ENCODE data around the gene MMP3. TPM values are rescaled to one million over a fixed set of nuclear protein-coding genes. Genes with fewer than 3 reads are reported as not detected.
"Not testable (repeated sequence)": the region's sequence is repeated elsewhere in the genome, so short reads cannot be mapped to it uniquely, and the experiment has no call there.

MMP3 gene
- not detected for total RNA-seq

GRCh38 chr11:102843489-102843888 lies at the start of gene MMP3:
Gene MMP3, minus strand, starts transcription at chr11:102843609. Its CDS starts 63 bp downstream, at chr11:102843546.
- DNase-seq = no peak

DNA sequence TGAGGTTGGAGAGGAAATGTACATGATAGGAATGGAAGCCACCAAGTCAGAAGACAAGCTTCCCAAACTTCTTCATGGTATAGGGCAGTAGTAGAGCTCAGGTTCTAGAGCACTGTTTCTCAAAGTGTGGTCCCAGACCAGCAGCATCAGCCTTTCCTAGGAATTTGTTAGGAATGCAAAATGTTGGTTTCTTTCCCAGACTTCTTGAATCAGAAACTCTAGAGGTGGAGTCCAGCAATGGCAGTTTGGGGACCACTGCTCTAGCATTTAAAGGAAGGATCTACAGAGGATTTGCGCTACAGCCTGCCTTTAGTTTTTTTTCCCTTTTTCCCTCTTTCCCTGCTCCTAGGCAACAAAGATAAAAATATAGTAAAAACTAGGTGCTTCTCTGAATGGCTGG lies 48.3 kb upstream of the MMP3 start:
- no peak for DNase-seq

DNA sequence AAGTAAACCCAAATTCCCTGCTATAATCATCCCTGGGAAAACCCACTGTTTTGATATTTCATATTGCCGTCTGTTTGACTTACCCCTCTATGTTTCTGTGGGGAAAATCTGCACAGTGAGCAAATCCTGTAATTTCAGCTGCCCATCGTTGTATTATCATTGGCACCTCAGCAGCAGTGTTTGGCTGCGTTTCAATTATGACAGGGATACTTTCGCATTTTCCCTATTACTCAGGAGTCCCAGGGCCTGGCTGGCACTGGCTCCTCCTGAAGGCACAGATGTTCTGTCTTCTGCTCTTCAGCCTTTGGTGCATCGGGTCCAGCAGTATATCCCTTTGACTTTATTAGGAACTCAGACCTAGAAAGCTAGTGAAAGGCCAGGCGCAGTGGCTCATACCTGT lies 43.6 kb upstream of the MMP3 start:
- no peak for DNase-seq

GRCh38 chr11:102883141-102883540 lies 39.7 kb upstream of the MMP3 start:
- DNase-seq = no peak

DNA sequence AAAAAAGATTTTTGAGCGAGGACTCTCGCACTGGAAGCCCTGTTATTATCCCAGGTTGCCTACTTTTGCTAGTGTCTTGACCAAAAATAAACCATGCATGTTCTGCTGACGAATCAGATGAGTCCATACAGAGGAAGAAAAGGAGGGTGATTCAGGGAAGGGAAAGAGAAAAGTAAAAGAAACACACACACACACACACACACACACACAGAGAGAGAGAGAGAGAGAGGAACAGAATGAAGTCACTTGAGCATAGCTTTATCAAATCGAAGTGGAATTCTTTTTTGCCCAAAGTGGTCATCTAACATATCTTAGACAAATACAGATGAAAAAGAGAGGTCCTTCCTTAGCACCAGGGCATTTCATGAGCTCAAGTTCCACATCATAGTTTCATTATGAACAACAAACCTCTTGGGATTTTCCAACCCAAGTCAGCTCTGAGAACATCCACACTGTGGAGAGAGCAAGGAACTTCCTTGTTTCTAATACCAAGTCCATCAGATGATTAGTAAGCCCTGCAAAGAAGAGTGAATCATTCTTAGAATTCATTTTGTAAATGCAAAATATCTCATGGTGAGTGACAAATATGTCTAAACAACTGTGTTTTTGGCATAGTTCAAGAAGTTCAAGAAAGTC lies 39.1 kb upstream of the MMP3 start:
- DNase-seq = no peak

DNA sequence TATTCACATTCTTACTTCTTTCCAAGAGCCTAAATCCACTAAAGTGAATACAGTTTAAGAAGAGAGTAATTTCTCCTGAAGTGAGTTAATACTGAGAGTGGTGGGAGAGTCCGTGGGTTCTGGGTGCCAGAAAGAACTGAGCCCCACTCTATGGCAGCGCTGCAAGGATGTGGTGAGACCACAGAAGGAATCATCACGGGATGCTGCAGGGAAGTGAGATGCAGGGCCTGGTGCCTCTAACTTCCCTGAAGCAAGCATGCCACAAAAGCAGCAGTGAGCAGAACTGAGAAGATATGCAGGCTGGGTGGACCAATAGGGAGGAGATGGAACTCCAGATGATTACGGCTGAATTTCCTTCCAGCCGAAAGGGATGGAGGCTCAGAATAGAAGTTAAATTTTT lies 36.4 kb upstream of the MMP3 start:
- no peak for DNase-seq

DNA sequence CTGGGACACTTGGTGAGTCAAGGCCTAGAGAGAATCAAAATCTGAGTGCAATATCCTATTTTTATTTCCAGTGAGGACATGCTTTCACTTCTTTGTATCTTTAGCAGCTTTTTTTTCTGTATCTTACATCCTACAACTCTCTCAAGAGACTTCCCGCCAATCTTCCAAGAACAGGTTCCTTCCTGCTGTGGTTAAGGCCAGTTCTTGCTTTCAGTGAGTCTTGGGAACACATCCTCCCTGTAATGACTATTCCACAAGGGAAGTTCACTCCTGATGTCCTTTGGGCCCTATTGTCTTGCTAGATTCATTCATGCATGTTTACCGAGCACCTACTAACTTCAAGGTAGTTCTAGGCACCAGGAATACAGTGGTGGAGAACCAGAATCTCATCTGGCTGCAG lies 35.2 kb upstream of the MMP3 start:
- DNase-seq = no peak

DNA sequence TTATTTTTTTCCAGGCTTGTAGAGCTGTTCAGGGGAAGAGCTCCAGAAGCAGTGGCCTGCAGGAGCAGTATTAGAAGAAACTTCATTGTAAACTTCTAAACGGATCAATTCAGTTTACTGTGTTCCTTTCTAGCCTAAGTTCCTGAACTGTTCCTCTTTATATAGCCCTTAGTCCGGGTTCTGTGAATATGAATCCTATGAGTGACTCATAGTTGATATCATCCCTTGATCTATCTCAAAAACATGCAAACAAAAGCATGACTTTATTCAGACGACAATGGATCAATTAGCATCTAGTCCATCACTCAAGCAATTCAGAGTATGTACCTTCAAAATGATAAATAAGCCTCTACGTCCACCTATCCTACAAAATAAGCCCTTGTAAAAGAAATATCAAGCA lies 31.4 kb upstream of the MMP3 start, which contains the start of gene MMP12:
MMP12 (minus strand) TSS at position 131 of the 400 bp plus-strand sequence; CDS start at position 86, 45 bp downstream.
- DNase-seq = no peak

DNA sequence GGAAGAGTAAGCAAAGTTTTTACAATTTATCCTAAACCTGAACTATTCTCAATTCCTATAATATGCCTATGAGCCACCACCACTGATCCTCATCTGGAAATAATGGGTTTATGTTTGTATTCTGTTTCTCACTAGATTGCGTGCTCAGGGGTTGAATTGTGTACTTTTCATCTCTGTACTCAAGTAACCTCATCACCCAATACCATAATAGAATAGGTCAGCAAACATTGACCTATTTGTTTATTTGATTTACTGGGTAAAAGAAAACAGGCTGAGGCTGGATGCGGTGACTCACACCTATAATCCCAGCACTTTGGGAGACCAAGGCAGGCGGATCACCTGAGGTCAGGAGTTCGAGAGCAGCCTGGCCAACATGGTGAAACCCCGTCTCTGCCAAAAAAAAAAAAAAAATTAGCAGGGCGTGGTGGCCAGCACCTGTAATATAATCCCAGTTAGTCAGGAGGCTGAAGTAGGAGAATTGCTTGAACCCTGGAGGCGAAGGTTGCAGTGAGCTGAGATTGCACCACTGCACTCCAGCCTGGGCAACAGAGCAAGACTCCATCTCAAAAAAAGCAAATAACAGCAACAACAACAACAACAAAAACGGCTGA lies 26.1 kb upstream of the MMP3 start:
- not testable (repeated sequence) for DNase-seq

GRCh38 chr11:102868339-102868738 lies 24.9 kb upstream of the MMP3 start:
- DNase-seq = no peak

DNA sequence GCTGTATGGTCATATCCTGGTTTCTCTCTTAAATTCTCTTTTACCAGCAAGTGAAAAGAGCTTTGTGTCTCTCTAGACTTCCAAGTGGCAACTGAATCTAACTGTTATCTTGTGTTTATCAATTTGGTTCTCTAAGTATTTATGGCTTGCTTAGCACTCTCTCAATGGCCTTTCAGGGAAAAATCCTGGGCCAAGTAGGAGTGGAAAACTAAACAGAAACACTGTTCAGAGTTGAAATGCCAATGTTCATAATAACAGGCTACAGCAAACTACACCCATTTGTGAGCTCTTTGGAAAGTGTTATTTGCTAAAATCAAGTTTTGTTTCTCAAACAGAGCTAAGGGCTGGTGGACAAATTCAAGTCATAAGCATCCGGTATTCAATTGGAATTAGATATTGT lies 21.3 kb upstream of the MMP3 start:
- no peak for DNase-seq

- DNase-seq = no peak
These were observed 10.5 kb upstream of the MMP3 start for GRCh38 chr11:102853956-102854355.

GRCh38 chr11:102853055-102853454 lies 9.6 kb upstream of the MMP3 start:
- DNase-seq = no peak

GRCh38 chr11:102850973-102851745 lies 7.8 kb upstream of the MMP3 start:
- no peak for DNase-seq

- no peak for DNase-seq
These were observed 5.9 kb upstream of the MMP3 start for GRCh38 chr11:102849311-102849710.

GRCh38 chr11:102846292-102846691 lies 2.9 kb upstream of the MMP3 start:
- DNase-seq = no peak

GRCh38 chr11:102842930-102843329 lies 479 bp downstream of the MMP3 start:
- no peak for DNase-seq

DNA sequence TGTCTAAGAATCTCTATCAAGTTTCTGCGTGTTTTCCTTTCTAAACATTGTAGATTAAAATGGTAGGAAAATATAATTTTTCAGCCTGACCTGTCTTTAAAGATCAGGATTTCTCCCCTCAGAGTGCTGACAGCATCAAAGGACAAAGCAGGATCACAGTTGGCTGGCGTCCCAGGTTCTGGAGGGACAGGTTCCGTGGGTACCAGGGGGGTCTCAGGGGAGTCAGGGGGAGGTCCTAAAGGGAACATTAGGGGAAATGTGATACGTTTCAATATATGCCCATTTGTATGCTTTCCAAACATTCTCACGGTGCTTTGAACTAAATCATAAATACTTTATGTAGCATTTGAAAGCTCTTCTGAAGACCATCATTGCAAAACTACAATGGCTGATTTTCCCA lies 3.4 kb downstream of the MMP3 start:
- DNase-seq = no peak

- no peak for DNase-seq
These were observed 5.8 kb downstream of the MMP3 start for GRCh38 chr11:102837646-102838045.

- DNase-seq = no peak
These were observed 6.3 kb downstream of the MMP3 start for GRCh38 chr11:102837156-102837555.

DNA sequence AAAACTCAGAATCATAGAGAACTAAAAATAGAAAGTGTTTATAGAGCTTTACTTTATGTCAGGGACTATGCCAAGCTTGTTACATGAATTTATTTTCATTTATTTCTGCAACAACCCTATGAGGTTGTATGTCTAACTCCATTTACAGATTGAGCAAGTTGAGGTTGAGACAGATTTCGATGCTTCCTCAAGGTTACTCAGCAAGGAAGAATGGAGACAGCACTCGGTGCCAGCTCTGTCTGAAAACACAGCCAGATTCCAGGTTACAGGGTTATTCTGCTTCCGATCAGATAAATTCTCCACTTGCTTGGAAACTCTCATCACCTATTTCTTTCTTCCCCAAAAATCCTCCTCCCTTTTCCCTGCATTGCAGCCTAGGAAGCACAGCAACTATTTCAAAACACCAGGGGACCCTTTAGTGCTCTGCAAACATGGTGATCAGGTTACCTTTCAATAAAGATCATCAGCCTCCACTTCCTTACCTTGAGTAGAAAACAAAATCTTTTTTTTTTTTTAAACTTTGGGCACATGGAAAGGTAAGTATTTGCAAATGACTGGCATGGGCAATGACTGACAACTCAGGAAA lies 7.0 kb downstream of the MMP3 start:
- no peak for DNase-seq

DNA sequence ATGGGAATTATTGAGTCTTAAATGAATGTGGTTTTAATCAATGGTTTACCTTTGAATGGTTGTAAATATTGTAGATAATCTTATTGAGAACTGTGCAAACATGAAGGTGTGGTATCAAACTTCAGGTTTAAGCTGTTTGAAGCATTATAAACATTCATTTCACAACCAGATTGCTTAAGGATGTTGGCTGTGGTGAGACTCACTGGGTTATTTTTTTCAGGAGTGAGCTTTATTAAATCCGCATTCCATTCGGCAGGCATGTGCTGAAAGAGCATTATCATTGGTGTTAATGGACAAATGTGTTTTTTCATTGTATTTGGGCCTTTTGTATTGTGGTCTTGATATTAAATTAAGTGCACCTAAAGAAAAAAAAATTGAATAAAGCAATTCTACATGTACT lies 9.7 kb downstream of the MMP3 start:
- DNase-seq = no peak

DNA sequence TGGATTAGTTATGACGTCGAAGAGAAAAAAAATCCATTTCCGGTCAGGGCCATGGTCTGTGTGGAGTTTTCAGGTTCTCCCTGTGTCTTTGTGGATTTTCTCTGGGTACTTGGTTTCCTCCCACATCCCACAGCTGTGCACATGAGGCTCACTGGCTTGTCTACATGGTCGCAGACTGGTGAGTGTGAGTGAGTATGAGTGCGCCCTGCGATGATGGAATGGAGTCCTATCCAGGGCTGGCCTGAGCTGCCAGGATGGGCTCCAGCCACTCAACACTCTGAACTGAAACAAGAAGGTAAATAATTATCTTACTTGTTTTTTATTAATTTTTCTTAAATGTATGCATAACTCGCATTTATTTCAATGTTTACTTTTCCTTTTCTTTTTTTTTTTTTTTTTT lies 10.8 kb downstream of the MMP3 start:
- DNase-seq = no peak

Measured in occipital lobe (tissue), 2 donors.